AG09319 (cell line): ENCODE data around the gene TEPSIN.

Source experiments
- DNase-seq: peaks from one replicate; pipeline ENCODE4 v3.0.0-alpha.2; 2010; ENCODE audit warnings: low read depth; ENCODE audit errors: extremely low read depth
- TF ChIP-seq, protein P1 (sequence below): IDR thresholded peaks from 2 replicates; pipeline ENCODE4 v1.5.1; 2011; ENCODE audit warnings: low read depth, mild to moderate bottlenecking, inconsistent platforms, low read length, moderate library complexity

Gene TEPSIN

DNA sequence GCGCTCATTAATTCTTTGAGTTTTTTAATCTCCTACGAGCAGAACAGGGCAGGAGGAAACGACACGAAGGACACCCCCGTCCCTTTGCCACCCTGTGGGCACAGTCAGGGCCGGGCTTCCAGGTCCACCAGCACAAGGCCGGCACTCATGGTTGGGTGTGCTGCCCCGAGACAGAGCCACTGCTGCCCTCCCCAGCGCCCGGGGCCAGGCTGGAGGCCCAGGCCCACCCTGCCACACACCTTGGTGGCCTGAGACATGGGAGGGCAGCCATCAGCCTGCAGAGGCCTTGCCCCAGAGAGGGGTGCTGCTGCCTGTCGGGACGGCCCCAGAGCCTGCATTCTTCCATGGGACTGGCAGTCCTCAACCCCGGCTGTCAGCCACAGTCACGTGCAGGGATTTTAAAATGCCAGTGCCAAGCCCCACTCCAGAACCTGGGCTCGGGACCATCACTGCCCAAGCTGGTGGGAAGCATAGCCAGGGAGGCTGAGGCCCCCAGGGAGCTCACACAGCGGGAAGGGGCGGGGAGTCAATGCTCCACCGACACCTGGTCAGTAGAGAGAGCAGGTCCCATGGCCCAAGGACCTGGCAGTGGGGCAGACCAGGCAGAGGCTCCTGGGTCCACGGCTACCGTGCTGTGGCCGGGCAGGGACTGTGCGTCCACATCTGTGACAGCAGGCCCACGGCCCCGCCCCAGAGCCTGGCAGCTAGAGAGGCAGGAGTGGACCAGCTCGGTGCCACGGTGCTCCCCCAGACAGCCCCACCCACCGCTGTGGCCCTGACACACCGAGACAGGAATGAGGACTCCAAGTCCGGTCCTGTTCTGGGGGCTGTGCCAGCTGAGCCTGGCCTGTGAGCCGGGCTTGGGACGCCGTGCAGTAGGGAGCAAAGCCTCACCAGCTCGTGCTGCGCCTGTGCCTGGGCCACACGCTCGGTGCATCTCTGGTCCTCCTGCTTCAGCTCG lies 43.6 kb downstream of the TEPSIN start:
- TF ChIP-seq, protein P1, sequence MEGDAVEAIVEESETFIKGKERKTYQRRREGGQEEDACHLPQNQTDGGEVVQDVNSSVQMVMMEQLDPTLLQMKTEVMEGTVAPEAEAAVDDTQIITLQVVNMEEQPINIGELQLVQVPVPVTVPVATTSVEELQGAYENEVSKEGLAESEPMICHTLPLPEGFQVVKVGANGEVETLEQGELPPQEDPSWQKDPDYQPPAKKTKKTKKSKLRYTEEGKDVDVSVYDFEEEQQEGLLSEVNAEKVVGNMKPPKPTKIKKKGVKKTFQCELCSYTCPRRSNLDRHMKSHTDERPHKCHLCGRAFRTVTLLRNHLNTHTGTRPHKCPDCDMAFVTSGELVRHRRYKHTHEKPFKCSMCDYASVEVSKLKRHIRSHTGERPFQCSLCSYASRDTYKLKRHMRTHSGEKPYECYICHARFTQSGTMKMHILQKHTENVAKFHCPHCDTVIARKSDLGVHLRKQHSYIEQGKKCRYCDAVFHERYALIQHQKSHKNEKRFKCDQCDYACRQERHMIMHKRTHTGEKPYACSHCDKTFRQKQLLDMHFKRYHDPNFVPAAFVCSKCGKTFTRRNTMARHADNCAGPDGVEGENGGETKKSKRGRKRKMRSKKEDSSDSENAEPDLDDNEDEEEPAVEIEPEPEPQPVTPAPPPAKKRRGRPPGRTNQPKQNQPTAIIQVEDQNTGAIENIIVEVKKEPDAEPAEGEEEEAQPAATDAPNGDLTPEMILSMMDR, result no peak
- no peak for DNase-seq

DNA sequence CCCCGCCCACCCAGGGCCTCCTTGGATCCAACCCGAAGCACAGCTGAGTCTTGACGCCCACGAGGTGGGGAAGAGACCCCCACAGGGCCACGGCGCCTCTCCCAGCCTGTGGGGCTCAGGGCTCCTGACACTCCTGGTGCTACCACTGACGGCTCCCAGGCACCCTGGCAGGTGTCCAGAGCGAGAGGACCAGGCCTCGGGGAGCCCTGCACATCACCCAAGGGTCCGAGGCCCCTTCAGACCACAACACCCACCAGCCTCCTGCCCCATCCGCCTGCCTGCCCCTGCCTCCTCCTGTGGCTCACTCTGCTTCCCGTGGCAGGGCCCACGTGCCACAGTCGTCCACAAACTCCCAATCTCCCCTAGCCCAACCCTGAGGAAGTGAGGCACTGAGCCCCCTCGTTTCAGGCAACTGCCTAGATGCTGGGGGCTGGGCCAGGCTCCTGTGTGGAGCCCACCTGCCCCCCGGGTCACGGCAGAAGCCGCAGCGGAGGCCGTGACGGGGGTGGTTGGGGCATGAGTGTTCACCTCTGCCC lies 44.6 kb downstream of the TEPSIN start:
- TF ChIP-seq, protein P1, result no peak
- DNase-seq, result no peak

DNA sequence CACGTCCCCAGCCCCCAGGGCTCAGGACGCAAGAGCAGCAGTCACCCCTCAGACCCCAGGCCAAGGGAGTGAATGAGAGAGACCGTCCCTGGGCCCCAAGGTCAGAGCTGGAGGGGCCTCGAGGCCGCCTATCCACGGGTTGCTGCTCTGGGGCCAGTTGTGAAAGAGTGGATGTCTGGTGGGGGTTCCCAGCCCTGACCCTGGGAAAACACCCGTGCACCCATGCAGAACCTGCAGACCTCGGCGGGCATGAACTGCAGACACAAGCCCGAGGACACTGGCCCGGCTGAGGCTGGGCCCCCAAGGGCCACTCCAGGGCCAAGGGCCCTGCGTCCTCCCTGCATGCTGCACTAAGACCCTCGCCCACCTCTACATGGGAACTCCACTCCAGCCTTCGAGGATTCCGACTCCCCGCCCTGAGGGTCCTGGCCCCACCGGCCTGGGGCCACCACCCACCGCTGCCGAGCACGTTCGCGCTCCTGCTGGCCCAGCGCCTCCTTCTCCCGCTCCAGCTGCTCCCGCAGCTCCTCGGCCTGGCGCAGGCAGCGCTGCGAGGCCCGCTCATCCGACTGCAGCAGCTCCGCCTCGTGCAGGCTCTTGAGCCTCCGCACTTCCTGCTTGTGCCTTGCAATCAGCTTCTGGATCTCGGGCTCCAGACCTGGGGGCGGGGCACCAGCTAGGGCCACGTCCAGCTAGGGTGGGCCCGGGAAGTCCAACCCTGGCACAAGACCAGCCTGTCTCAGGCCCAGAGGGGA lies 45.2 kb downstream of the TEPSIN start:
- TF ChIP-seq, protein P1, result no peak
- no peak for DNase-seq

DNA sequence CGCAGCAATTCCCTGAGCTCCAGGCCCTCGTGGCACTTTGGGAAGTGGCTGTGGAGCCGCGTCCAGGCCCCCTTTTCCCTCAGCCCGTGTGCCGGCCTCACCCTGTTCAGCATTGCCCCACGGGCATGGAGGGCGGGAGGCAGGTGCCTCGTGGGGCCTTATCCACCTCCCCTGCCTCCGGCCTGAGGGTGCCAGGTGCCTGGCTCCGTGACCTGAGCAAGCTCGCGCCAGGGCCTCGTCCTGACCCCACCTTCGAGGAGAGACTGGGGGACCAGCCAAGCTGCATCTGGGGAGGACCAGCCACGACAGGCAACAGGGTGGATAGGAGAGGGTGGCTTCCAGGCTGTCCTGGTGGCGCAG lies 45.8 kb downstream of the TEPSIN start:
- TF ChIP-seq, protein P1, result no peak
- no peak for DNase-seq

DNA sequence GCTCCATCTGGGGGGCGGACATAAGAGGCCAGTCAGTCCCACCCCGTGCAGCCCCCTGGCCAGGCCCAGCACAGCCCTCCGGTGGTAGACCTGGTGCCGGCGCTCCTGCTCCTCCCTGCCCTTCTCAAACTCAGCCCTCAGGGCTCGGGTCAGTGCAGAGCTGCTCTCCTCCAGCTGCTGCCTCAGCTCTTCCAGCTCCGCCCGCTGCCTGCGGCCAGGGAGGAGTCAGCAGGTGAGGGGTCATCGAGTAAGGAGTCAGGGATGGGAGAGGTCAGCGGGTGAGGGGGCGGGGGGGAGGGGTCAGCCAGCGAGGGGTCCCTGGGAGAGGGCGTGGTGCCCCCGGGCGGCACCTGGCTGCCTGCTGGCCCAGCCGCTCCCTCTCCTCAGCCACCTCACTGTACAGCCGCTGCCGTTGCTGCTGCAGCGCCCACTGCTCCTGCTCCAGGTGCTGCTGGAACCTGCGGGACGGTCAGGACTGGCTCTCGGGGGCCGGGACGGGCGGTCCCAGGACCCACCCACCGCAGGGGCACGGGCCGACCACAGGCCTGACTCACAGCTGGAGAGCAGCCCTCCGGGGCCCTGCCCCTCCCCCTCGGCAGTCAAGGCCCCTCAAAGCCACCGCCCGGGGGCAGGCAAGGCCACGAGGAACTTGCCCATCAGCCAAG lies 46.3 kb downstream of the TEPSIN start:
- TF ChIP-seq, protein P1, result no peak

DNA sequence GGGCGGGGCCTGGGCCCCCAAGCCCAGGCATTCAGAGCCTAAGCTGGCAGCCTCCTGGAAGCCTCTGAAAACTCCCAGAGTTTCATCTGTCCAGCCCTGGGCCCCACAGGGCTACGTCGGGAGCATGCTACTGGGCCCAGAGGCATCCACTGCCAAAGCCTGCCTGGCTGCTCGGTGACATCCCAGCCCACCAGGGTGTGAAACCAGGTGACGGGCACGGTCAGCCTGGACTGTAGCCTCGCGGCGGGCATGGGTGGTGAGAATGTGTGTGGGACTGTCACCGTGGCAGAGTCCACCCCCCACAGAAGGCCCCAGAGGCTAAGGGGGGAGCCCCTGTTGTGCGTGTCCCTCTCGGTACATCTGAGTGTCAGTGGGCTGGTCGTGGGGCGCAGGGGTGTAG lies 47.2 kb downstream of the TEPSIN start:
- TF ChIP-seq, protein P1, result no peak
- DNase-seq, result no peak

More for the DNA sequence above, 46.3 kb downstream of the TEPSIN start:
- DNase-seq, result no peak
